H1 (cell line): Measurements from ENCODE around the gene LCE1B. TPM values are rescaled to one million over a fixed set of nuclear protein-coding genes. Genes with fewer than 3 reads are reported as not detected.

Experiments
- BCL11A ChIP-seq, 2 experiments: IDR thresholded peaks; one replicate each; pipeline ENCODE4 v1.6.1; 2011; ENCODE audit warnings: low read depth in 2 of 2, low read length in 2 of 2, mild to moderate bottlenecking in 2 of 2
- CBX8 ChIP-seq: fragments of 300-800, 300-1000 bp; sonication (generic); IDR thresholded peaks from 2 replicates; pipeline ENCODE4 v1.7.1; 2016; ENCODE audit warnings: low read depth, low read length, borderline replicate concordance
- CHD2 ChIP-seq: IDR thresholded peaks from 2 replicates; pipeline ENCODE4 v1.6.1; 2012; ENCODE audit warnings: low read length, improper control_type of control experiment
- CHD7 ChIP-seq: fragments of 300-600 bp; sonication (generic); IDR thresholded peaks from 2 replicates; pipeline ENCODE4 v1.7.1; 2012; ENCODE audit warnings: low read length, moderate library complexity, mild to moderate bottlenecking, inconsistent platforms; ENCODE audit not compliant: insufficient replicate concordance
- CTBP2 ChIP-seq: IDR thresholded peaks from 2 replicates; pipeline ENCODE4 v1.7.0; 2011; ENCODE audit warnings: borderline replicate concordance, mild to moderate bottlenecking, moderate library complexity, mixed read lengths, low read length; ENCODE audit not compliant: insufficient read depth, insufficient read length
- HDAC6 ChIP-seq: IDR thresholded peaks from one replicate; pipeline ENCODE4 v1.7.1; 2012; ENCODE audit warnings: low read depth, mild to moderate bottlenecking, inconsistent platforms, low read length, moderate library complexity
- KDM5A ChIP-seq: fragments of 200-600 bp; IDR thresholded peaks from 2 replicates; pipeline ENCODE4 v1.7.1; 2012; ENCODE audit warnings: mild to moderate bottlenecking, low read length, inconsistent platforms, mixed read lengths
- NANOG ChIP-seq: IDR thresholded peaks from 2 replicates; pipeline ENCODE4 v1.6.1; 2011; ENCODE audit warnings: low read length, low read depth, mild to moderate bottlenecking, inconsistent platforms; ENCODE audit not compliant: insufficient read depth, poor library complexity, severe bottlenecking
- POLR2A ChIP-seq, 2 experiments: IDR thresholded peaks; 1 replicate in 1 of 2; 2 replicates in 1 of 2; pipeline ENCODE4 v1.6.1; 2011; ENCODE audit warnings: low read depth in 2 of 2, low read length in 2 of 2, mild to moderate bottlenecking in 2 of 2; ENCODE audit errors: control extremely low read depth in 1 of 2
- POLR2AphosphoS5 ChIP-seq: IDR thresholded peaks from 2 replicates; pipeline ENCODE4 v1.6.1; 2011; ENCODE audit warnings: low read depth, low read length
- SP1 ChIP-seq: IDR thresholded peaks from 2 replicates; pipeline ENCODE4 v1.6.1; 2011; ENCODE audit warnings: low read depth, low read length
- ZNF274 ChIP-seq: IDR thresholded peaks from 2 replicates; pipeline ENCODE4 v1.7.0; 2012; ENCODE audit warnings: low read length, borderline replicate concordance; ENCODE audit errors: extremely low read depth
- polyA plus RNA-seq, 7 experiments: library from polyadenylated mRNA; depleted of rRNA in 3 of 7; stranded (reverse) in 5 of 7; unstranded in 2 of 7; fragments of >200 nt in 5 of 7; fragments of 200-250 nt in 2 of 7; gene quantifications; 1 replicate in 5 of 7; 2 replicates in 1 of 7; 4 replicates in 1 of 7; pipeline versions ENCODE4 v1.2.1 to v1.2.3, GENCODE V29; 2011 to 2013; ENCODE audit warnings: missing spikeins in 2 of 7, mixed read lengths in 2 of 7
- total RNA-seq: library from RNA; stranded (reverse); fragmentation: NEBNext Ultra II Directional; extraction: Animal tissue kit (Norgen Biotek cat#: 25700); gene quantifications from 2 replicates; pipeline ENCODE4 v1.2.1, GENCODE V29; 2021

Gene LCE1B
- total and polyA plus RNA-seq, 2 of the 8 experiments (the other 6 are each of a cell fraction or from before 2014, with no cell fraction given): not detected

GRCh38 chr1:152858062-152858461 is 46.3 kb downstream of the LCE1B start (continued):
- TF ChIP-seq CHD7: no peak
- TF ChIP-seq POLR2AphosphoS5: no peak
- TF ChIP-seq SP1: no peak
- TF ChIP-seq ZNF274: no peak
- no peak for TF ChIP-seq CBX8
- no peak for TF ChIP-seq POLR2A (IDR thresholded peaks at IDR 0.05; ENCODE audit: control extremely low read depth in 1 of 2, low read depth in 2 of 2, low read length in 2 of 2)
- no peak for TF ChIP-seq HDAC6
- no peak for TF ChIP-seq NANOG
- no peak for TF ChIP-seq CTBP2
- TF ChIP-seq BCL11A (IDR thresholded peaks at IDR 0.05; ENCODE audit: low read depth in 2 of 2, low read length in 2 of 2): no peak
- no peak for TF ChIP-seq CHD2
- no peak for TF ChIP-seq KDM5A
